ENCODE measurements around the gene RPRD1B. TPM values are rescaled to one million over a fixed set of nuclear protein-coding genes. Genes with fewer than 3 reads are reported as not detected.

Gene RPRD1B
- 28.0 and 45.5 TPM in 2 replicates for total RNA-seq

DNA sequence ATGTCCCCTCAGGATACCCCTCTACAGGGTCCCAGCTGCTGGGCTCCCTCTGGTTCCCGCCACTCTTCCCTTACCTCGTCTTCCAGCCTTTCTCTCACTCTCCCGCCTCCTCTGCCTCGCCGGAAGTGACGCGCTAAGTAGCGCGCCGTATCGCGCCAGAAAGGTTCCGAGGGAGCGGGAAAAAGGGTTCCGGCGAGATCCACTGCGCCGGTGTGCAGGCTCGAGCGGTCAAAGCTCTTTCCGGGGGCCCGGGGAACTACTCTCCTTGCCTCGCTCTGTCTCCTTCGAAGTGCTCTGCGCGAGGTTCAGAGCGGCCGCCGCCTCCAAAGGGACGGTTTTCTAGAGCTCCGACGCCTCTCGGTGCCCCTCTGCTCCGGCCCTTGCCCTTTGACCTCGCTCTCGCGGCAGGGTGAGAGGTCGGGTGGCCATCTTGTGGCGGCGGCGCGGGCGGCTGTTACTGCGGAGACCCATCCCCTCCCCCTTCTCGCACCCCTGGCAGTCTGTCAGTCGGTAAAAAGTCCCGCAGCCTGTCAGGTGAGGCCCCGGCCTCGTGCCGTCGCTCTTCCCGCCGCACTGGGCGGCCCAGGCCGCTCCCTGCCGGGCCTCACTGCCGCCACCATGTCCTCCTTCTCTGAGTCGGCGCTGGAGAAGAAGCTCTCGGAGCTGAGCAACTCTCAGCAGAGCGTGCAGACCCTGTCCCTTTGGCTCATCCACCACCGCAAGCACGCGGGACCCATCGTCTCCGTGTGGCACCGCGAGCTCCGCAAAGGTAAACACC is at the start of gene RPRD1B, which contains the start of gene TTI1:
Gene RPRD1B (plus strand): TSS at position 417 of the 778 bp plus-strand sequence. CDS start 202 bp downstream, at position 619.
Gene TTI1 (minus strand): TSS at position 127 of the 778 bp plus-strand sequence. CDS start 19,640 bp downstream, outside the sequence.

Small RNA genes lying within 50 kb of the gene (small RNA-seq; reads per million reads assigned to genes)
- gene RN7SL237P: not detected

Other genes with a start within 250 kb of the RPRD1B start
- 20.4 and 61.3 TPM in 2 replicates for gene VSTM2L, start 130.6 kb upstream of the RPRD1B start, total RNA-seq
- gene TTI1, start 290 bp upstream of the RPRD1B start, total RNA-seq: 23.5 and 28.7 TPM in 2 replicates
- 1,854 and 3,151 TPM in 2 replicates for gene TGM2, start 131.5 kb downstream of the RPRD1B start, total RNA-seq
- 7.5 and 11.3 TPM in 2 replicates for gene KIAA1755, start 227.0 kb downstream of the RPRD1B start, total RNA-seq